Endothelial cell (in vitro differentiated cells): ENCODE measurements around the gene PAPPA. TPM values are rescaled to one million over a fixed set of nuclear protein-coding genes. Genes with fewer than 3 reads are reported as not detected.
A peak's percentile ranks its signal among the peaks of the same experiment; 100 is the strongest.

Source experiments
- DNase-seq: peaks from one replicate; pipeline ENCODE4 v3.0.0; 2021; ENCODE audit warnings: low spot score
- H3K27ac Mint-ChIP-seq: one replicate; pipeline ENCODE4 v1.8.0; 2021; ENCODE audit warnings: mixed read lengths, inconsistent platforms; ENCODE audit not compliant: unreplicated experiment
- H3K27me3 Mint-ChIP-seq: one replicate; pipeline ENCODE4 v1.8.0; 2021; ENCODE audit warnings: mild to moderate bottlenecking, moderate library complexity, mixed read lengths, inconsistent platforms; ENCODE audit not compliant: unreplicated experiment
- H3K36me3 Mint-ChIP-seq: one replicate; pipeline ENCODE4 v1.8.0; 2021; ENCODE audit warnings: mild to moderate bottlenecking, low read depth, mixed read lengths, inconsistent platforms; ENCODE audit not compliant: unreplicated experiment
- H3K4me1 Mint-ChIP-seq: one replicate; pipeline ENCODE4 v1.8.0; 2021; ENCODE audit warnings: mild to moderate bottlenecking, mixed read lengths, inconsistent platforms; ENCODE audit not compliant: unreplicated experiment
- H3K4me3 Mint-ChIP-seq: one replicate; pipeline ENCODE4 v1.8.0; 2021; ENCODE audit warnings: mild to moderate bottlenecking, mixed read lengths, inconsistent platforms; ENCODE audit not compliant: unreplicated experiment
- H3K9me3 Mint-ChIP-seq: one replicate; pipeline ENCODE4 v1.8.0; 2021; ENCODE audit warnings: mixed read lengths, inconsistent platforms; ENCODE audit not compliant: unreplicated experiment
- CTCF ChIP-seq: fragments of 200-600 bp; sonication (generic); IDR thresholded peaks from one replicate; pipeline ENCODE4 v1.5.0; 2021; ENCODE audit warnings: antibody characterized with exemption; ENCODE audit not compliant: unreplicated experiment
- total RNA-seq: library from RNA; stranded (reverse); fragmentation: NEBNext Ultra II Directional; extraction: Animal tissue kit (Norgen Biotek cat#: 25700); gene quantifications from one replicate; pipeline ENCODE4 v1.2.1, GENCODE V29; 2021; ENCODE audit not compliant: unreplicated experiment

PAPPA gene
- total RNA-seq, 1 donor from 2014 or later, result 1.4 TPM

DNA sequence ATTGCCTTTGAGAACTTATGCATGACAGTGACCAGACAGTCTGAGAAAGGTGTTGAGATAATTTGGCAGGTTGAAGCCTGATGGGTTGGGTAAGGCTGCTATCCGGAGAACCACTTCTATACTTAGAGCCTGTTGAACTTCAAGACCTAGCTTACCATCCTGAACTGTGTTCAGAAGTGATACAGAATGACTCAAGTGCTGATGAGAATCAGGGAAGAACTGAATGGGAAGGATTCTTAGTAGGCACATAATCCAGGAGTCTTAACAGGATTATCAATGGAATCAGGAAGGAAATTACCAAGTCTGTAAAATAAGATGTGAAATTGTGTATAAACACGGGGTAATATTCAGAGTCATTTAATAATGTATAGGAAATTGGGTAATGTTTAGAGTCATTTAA, 9.0 kb upstream of the PAPPA start:
- Mint-ChIP-seq H3K9me3 (no peaks in the 10 kb centered on the region), H3K4me1 (no peaks in the 10 kb centered on the region), H3K36me3 (no peaks in the 10 kb centered on the region), H3K27me3 (no peaks in the 10 kb centered on the region), H3K4me3 (no peak overlapping the region), H3K27ac (no peak overlapping the region)
- no peak for TF ChIP-seq CTCF
- DNase-seq, result no peak

DNA sequence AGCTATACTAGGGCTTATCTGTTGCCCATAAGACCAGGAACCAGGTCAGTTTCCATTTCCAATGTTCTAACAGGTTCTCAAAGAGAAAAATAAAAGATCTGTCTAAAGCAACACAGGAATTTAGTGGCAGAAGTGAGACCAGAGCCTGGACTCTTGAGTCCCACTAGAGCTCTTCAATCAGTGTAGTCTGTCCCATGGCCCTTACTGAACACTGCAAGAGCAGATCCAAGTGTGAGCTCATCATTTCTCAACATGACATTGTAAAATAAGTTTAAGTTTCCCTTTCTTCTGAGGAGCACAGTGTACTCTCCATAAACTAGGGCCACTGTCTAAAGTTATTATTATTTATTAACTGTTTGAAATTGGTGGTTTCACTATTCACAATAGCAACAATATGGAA, 8.6 kb upstream of the PAPPA start:
- TF ChIP-seq CTCF, result no peak
- H3K9me3 Mint-ChIP-seq, result no peaks in the 10 kb centered on the region
- no peaks in the 10 kb centered on the region for H3K36me3 Mint-ChIP-seq
- DNase-seq, result no peak
- no peak overlapping the region for H3K4me3 Mint-ChIP-seq
- no peak overlapping the region for H3K27ac Mint-ChIP-seq
- H3K4me1 Mint-ChIP-seq, result no peaks in the 10 kb centered on the region
- no peaks in the 10 kb centered on the region for H3K27me3 Mint-ChIP-seq

DNA sequence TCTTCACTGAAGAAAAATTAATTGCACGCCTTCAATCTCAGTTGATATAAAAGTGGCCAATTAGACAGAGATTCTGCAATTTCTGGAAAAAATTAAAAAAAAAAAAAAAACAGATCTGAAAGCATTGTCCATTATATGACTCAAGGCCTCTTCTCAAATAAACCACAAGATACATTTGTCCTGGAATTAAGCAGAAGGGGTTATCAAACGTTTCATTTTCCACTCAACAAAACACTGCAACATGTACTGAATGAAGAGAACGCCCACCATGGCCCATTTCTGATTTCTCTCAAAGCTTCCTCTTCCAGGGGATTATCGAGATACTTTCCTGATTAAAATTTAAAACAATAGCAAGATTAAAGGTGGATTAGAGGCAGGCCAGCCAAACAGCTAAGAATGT, 5.8 kb upstream of the PAPPA start:
- no peak for TF ChIP-seq CTCF
- no peak for DNase-seq
- H3K4me3 Mint-ChIP-seq, result no peak overlapping the region
- H3K4me1 Mint-ChIP-seq, result no peaks in the 10 kb centered on the region
- H3K27ac Mint-ChIP-seq, result no peak overlapping the region
- no peaks in the 10 kb centered on the region for H3K36me3 Mint-ChIP-seq
- no peaks in the 10 kb centered on the region for H3K9me3 Mint-ChIP-seq
- no peaks in the 10 kb centered on the region for H3K27me3 Mint-ChIP-seq

- peak; percentile 60 for DNase-seq
- Mint-ChIP-seq H3K27me3 (peaks cover 4% of the 10 kb centered on the region), H3K4me3 (no peak overlapping the region), H3K9me3 (no peaks in the 10 kb centered on the region), H3K27ac (no peak overlapping the region), H3K4me1 (peaks cover 7% of the 10 kb centered on the region), H3K36me3 (no peaks in the 10 kb centered on the region)
- TF ChIP-seq CTCF, result peak; percentile 85
These were observed 3.7 kb upstream of the PAPPA start for GRCh38 chr9:116149844-116150243.

DNA sequence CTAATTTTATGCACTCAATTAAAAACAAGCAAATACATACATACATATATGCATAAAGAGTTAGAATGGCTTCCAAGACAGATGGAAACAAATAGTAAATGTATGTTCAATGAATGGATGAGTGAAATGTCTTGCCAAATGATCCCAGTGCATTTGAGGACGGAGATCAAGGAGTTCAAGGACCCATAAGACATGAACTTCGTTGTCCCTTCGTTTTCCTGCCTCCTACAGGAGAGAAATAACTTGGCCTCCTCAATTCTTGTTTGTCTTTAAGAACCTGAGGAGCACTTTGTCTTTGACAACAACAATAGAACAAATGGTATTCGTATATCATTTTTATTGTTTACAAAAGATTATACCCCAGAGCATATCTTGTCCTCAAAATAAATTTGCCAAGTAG, 2.4 kb upstream of the PAPPA start:
- no peak for TF ChIP-seq CTCF
- peaks cover 8% of the 10 kb centered on the region for H3K27me3 Mint-ChIP-seq

More for the DNA sequence above, 2.4 kb upstream of the PAPPA start:
- Mint-ChIP-seq H3K4me3 (no peak overlapping the region), H3K27ac (no peak overlapping the region), H3K9me3 (no peaks in the 10 kb centered on the region), H3K36me3 (no peaks in the 10 kb centered on the region), H3K4me1 (peaks cover 17% of the 10 kb centered on the region)
- DNase-seq, result no peak
